ENCODE measurements around the gene NTRK3.

NTRK3 gene

GRCh38 chr15:88230823-88231222 lies 25.7 kb downstream of the NTRK3 start:
- no peak for DNase-seq

- DNase-seq = no peak
These were observed 31.1 kb downstream of the NTRK3 start for GRCh38 chr15:88225461-88225860.

- DNase-seq = no peak
These were observed 33.5 kb downstream of the NTRK3 start for GRCh38 chr15:88223084-88223483.

- DNase-seq = peak in 2 of 3 experiments; percentile 12 to 67
These were observed 34.7 kb downstream of the NTRK3 start for GRCh38 chr15:88221836-88222235.

GRCh38 chr15:88220443-88221335 lies 35.9 kb downstream of the NTRK3 start:
- DNase-seq = no peak

GRCh38 chr15:88219623-88220022 lies 36.9 kb downstream of the NTRK3 start:
- DNase-seq = no peak

GRCh38 chr15:88218557-88219221 lies 37.9 kb downstream of the NTRK3 start:
- DNase-seq = peak in 2 of 3 experiments; percentile 60 to 84

- DNase-seq = no peak
These were observed 41.4 kb downstream of the NTRK3 start for GRCh38 chr15:88215066-88215648.

- no peak for DNase-seq
These were observed 47.4 kb downstream of the NTRK3 start for GRCh38 chr15:88209111-88209510.

- no peak for DNase-seq
These were observed 48.1 kb downstream of the NTRK3 start for GRCh38 chr15:88208396-88208795.

- DNase-seq = no peak
These were observed 49.0 kb downstream of the NTRK3 start for GRCh38 chr15:88207565-88207964.

- DNase-seq = no peak
These were observed 52.0 kb downstream of the NTRK3 start for GRCh38 chr15:88204584-88204983.

- no peak for DNase-seq
These were observed 54.3 kb downstream of the NTRK3 start for GRCh38 chr15:88202231-88202630.

GRCh38 chr15:88201207-88201606 lies 55.3 kb downstream of the NTRK3 start:
- DNase-seq = no peak

GRCh38 chr15:88196961-88197360 lies 59.6 kb downstream of the NTRK3 start:
- no peak for DNase-seq

GRCh38 chr15:88194162-88194561 lies 62.4 kb downstream of the NTRK3 start:
- DNase-seq = no peak

GRCh38 chr15:88193415-88193814 lies 63.1 kb downstream of the NTRK3 start:
- no peak for DNase-seq

- no peak for DNase-seq
These were observed 64.8 kb downstream of the NTRK3 start for GRCh38 chr15:88191812-88192165.

GRCh38 chr15:88190232-88190631 lies 66.3 kb downstream of the NTRK3 start:
- no peak for DNase-seq

- no peak for DNase-seq
These were observed 68.2 kb downstream of the NTRK3 start for GRCh38 chr15:88188300-88188699.

- DNase-seq = no peak
These were observed 69.3 kb downstream of the NTRK3 start for GRCh38 chr15:88187195-88187594.

- no peak for DNase-seq
These were observed 71.0 kb downstream of the NTRK3 start for GRCh38 chr15:88185584-88185983.

- DNase-seq = peak in 1 of 3 experiments; percentile 37
These were observed 74.9 kb downstream of the NTRK3 start for GRCh38 chr15:88181613-88182012.

- DNase-seq = no peak
These were observed 77.0 kb downstream of the NTRK3 start for GRCh38 chr15:88179562-88179961.

Measured in NCI-H1417 (cell line).